HT1080 (cell line): ENCODE measurements around the gene LIPM. TPM values are rescaled to one million over a fixed set of nuclear protein-coding genes. Genes with fewer than 3 reads are reported as not detected.
A peak's percentile ranks its signal among the peaks of the same experiment; 100 is the strongest.
"Not testable (repeated sequence)": the region's sequence is repeated elsewhere in the genome, so short reads cannot be mapped to it uniquely, and the experiment has no call there.

Experiments
- DNase-seq: peaks from one replicate; pipeline ENCODE4 v3.0.0-alpha.2; 2015; ENCODE audit warnings: low read depth
- total RNA-seq: library from RNA; depleted of rRNA; stranded (reverse); fragments of >200 nt; shearing (Covaris generic); gene quantifications from 2 replicates; pipeline ENCODE4 v1.2.3, GENCODE V29; 2014

LIPM gene
- total RNA-seq, 1 experiment from 2014 or later = not detected

DNA sequence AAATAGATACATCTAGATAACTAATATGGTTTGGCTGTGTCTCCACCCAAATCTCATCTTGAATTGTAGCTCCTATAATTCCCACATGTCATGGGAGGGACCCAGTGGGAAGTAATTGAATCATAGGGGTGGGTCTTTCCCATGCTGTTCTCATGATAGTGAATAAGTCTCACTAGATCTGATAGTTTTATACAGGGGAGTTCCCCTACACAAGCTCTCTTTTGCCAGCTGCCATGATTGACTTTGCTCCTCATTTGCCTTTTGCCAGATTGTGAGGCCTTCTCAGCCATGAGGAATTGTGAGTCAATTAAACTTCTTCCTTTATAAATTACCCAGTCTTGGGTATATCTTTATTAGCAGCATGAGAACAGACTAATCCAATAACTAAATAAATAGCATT lies 35.1 kb downstream of the LIPM start:
- DNase-seq = not testable (repeated sequence)

DNA sequence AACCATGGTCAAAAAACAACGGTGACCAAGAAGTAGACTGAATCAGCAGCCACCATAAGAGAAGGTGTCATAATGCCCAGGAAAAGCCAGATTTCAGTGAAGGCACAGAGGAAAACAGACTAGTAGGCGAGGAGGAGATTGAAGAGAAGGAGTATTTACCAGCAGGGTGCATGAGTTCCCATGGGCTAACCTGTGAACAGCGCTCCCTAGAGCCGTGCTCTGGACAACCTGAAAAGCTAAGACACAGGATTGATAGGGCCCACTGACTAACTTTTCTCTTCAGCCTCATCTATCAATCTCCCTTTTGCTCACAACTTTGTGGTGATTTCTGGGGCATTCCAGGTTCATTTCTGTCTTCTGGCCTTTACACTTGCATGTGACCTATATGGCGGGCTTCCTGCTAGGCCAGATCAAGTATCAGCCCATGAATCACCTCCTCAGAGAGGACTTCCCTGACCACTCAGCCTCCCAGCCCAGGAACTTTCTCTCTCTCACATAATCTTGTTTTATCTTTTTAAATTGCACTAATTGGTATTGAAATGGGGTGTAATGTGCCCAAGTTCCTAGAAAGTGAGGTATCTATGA lies 36.3 kb downstream of the LIPM start:
- peak; percentile 21 for DNase-seq

DNA sequence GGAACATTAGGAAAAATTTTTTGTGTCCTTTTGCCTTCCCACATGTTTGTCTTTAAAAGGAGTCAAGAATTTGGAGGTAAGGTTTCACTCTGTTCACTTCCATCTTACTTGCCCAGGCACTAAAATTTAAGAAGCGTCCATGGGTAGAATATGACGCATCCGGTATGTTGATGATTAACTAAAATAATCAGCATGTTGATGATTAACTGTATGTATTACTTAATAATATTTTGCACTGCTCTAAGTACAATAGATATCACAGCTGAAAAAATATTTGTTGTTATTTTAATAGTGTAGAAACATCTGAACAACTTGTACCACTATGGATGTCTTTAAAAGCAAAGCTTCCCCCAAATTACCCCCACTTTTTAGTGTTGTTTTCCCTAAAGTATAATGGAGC lies 37.6 kb downstream of the LIPM start:
- no peak for DNase-seq

DNA sequence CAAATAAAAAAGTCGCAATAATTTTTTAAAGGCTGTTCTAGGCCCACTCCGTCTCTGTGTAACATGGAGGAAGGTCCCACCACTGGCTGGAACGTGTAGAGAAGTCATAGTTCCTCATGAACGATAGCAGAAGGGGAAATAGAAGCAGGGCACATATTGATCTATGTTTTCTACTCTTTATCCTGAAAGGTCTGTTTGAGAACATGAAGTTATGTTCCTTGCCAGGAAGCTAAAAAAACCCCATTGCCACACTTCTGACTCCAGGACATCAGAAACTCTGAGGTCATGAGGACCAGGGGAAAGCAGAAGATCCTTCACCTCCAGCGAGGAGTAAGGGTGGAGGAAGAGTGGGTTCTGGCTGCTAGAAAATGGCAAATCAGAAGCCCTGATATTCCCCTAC lies 38.4 kb downstream of the LIPM start:
- DNase-seq = no peak

DNA sequence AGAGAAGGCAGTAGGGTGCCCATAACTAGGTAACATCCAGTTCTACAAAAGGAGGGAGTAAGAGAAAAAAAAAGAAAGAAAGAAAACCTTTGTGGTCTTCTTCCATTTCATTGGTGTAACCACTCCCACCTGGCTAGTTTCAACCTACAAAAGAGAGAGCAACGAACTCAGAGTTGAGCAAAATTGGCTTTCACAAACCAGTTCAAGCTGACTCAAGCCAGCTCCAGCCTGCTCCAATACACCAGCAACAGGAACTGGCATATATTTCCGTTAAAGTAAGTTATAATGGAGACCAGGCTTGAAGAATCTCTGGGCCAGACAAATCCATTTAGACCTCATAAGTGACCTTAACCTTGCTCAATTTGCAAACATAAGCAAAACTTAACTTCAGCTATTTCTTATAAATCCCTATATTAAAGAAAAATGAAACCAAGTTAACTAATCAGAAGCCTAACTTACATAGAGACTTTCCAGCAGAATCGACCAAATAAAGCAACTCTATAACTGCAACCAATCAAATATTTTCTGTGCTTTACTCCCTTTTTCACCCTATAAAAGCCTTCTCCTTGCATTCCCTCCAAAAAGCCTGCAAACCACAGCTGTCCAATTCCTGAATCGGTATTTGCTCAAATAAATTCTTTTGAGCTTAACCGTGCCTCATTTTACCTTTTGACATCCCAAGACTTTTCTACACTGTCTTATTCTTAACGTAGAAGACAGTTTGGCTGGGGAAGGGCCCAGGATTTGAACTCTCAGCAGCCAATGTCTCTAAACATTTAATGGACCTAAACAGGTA lies 39.0 kb downstream of the LIPM start:
- no peak for DNase-seq

DNA sequence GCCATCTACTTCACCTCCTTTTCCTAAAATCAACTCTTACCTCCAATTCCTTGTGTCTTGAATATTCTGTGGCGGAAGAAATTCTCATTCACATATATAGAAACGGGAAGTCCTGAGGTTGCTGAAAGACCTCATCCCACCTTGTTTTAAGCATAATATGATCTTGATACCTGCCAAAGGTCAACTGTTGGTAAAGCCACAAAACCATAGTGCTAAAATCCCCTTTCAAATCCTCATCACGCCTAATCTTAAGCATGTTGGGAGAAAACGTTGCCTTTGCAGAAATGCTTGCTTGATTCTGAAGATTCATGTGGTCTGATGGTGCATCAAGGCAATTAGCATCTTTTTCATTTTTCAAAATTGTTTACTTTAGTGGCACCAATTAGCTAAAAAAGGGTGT lies 40.6 kb downstream of the LIPM start:
- no peak for DNase-seq

DNA sequence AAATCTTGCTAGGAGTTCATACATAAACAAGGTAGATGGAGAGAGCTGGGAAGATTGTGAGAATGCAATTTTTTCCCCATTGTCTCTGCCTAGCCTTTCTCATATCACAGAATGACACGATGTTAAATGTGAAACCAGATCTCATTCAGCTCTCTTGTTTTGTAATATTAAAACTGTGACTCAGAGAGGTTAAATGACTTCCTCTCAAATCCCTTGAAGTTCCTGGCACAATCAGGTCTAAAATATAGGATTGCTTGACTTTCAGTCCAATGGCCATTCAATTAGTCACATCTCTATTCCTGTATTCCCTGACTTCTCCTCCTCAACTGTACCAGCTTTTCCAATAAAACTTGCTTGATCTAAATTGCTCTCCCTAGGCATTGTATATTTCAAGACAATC lies 46.0 kb downstream of the LIPM start:
- peak; percentile 92 for DNase-seq

DNA sequence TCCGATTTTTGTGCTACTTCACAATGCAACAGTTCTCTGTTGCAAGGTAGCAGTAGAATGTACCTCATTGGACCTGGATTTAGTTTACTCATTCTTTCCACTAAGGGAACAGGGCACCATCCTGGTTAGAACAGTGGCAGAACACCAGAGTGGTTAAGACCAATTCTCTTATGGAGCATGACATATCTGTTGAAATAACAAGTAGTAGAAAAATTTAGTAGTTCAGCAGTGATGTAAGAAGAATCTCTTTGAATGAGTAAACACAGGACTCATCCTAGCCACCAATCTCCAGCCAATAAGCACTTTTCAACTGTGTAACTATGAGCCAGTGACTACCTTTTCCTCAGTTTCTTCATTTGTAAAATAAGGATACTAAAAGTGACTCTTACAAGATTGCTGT lies 46.7 kb downstream of the LIPM start:
- DNase-seq = no peak

DNA sequence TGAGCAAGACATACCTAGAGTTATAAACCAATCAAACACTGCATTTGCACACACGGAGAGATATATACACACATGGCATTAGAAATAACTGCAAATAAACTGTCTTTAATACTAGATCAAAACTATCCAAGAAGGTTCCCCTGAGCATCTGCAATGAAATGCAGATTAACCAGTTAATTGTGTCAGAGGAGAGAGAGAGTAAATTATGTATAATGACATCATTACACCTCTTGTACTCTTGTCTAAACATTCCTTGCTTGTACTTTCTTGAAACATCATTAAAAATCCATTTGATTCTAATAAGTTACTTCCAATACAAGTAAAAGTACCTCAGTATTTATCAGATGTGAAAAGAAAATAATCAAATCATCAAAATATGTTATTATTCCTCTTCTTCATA lies 48.2 kb downstream of the LIPM start:
- DNase-seq = no peak

DNA sequence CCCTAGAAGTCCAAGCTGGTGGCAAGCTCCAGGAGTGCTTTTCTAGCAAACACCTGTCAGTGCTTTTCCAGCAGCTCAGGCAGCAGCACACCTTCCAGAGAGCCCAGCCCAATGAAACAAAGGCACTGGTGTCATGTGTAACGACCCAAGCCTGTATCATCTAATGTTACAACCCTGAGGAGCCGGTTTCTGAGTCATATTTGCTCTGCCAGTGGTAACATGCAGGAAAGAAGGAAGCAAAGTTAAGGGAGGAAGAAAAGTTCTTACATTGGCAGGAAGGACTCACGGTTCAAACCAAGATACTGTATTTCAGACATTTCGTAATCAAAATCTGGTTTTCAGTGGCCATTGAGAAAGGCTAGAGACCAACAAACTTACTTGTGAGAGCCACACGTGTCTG lies 49.2 kb downstream of the LIPM start, which contains the start of gene ANKRD22:
Gene ANKRD22, minus strand, starts transcription at position 139 of the 400 bp plus-strand sequence. CDS start 237 bp downstream, outside the sequence.
- DNase-seq = peak; percentile 86

DNA sequence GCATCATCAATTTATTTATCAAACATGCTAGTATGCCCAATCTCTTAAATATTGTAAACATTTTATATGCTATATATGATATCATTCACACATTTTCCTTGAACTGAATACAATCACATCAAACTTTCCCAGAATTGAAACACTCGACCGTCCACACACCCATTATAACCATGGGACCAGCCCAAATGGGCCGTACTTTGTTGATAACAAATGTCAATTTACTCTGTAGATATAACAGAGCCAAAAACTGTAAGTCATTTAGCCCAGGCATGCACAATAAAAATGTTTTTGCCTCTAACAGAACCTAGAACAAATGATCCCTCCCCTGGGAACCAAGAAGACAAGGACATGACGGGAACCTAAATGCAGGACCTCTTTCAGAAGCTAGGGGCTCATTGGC lies 49.8 kb downstream of the LIPM start:
- DNase-seq = no peak

DNA sequence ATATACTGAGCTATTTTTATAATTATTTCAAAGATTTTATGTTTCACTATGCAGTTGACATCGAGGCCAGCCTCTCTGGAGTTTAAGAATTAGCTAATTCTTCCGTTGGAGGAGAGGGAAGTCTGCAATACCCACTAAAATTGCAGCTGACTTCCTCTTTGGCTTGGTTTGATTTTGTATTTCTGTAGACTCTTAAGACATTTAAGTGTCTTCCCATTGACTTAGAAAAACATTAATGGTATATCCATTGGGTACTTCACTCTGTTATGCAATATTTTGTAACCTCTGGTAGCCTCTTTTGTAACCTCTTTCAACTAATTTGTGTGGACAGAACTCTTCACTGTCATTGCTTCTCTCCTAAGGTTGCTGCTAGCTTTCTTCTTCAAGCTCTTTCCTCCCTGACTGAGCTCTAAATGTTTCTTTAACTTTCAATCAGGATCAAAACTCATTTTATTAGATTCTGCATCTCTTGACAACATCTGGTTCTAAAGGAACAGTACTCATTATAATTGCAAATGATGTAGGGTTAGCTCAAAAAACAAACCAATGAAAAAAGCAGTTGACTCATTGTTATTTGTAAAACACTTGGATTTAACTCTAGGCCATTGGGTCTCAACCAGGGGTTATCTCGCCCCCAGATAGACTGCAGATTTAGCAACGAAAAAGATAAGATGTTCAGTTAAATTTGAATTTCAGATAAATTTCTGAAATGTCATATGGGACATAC lies 50.8 kb downstream of the LIPM start:
- no peak for DNase-seq

DNA sequence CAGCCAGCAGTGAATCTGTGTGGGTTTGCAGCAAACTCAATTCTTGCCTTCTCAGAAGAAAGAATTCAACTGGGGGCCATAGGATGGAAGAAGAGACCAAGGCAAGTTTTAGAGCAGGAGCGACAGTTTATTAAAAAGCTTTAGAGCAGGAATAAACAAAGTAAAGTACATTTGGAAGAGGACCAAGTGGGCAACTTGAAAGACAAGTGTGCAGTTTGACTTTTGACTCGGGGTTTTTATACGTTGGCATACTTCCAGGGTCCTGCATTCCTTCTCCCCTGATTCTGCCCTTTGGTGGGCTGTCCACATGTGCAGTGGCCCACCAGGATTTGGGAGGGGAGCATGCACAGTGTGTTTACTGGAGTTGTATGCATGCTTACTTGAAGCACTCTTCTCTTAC lies 52.2 kb downstream of the LIPM start:
- no peak for DNase-seq

DNA sequence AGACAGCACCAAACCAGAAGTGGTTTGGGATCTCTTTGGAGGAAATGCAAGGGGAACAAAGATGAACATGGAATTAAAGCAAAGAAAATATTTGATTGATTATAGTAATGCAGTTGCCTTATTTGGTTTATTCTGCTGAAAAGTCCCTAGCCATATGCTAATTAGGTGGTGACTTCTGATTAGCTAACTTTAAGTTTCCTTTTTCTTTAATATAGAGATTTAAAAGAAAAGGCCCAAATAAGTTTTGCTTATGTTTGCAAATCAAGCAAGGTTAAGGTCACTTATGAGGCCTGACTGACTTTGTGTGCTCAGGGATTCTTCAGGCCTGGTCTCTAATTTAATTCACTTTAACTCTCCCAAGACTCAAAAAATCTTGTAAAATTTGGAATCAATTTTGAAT lies 55.3 kb downstream of the LIPM start:
- DNase-seq = no peak

DNA sequence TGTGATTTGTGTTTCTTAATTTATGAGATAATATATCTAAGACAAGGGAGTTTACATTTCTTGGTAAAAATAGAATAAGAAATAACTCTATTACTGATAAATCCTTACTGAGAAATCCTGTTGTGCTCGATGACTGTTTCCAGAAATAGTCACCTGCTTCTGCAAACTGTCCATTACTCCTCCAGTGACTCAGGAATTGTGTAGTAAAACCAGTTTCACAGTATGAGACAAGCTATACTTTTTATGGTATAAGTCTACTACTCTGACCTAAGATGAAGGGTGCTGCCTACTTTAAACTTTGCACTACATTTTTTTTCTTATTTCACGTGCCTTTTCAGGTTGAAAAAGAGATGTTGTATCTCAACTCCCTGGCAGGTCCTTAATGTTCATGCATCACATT lies 56.0 kb downstream of the LIPM start:
- DNase-seq = no peak

DNA sequence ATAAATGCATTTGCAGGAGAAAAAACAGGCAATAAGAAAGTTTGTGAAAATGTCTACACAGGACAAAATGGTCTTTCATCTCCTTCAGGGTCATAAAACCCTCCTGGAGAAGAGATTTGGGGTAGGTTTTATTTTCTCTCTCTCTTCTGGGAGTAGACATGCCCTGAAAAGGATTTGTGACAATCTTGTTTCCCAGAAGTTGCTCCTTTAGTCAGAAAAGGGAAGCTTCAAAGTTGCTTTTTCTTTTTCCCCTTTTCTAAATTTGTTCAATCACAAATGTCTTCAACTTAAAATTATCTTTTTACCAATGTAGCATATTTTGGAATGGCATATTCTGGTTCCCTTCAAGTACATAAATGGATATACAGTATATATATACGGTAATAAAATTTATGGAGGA lies 58.5 kb downstream of the LIPM start:
- no peak for DNase-seq

DNA sequence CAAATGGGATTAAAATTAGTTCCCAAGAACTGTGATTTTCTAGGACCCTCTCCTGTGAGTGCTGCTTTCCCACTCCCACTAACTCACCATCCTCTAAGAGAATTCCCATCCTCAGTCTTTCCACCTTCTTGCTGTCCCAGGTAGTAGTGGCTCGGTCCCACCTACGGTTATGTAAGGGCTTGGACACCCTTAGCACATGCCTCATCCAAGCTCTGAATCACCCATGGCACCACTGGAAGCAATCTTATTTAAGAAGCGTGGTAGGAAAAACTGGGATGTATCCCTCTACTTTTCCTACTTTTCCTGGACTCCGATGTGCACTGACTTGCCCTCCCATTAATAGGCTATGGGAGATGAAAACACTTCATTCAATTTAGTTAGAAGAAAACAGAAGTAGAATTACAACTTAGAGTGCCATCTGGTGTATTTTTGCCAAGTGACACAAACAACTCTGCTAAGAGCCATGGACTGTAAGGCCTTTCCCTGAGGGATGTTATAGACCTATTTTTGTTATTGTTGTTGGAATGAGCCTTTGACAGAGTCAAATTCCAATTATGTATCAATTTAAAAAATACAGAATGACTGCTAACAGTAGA lies 62.8 kb downstream of the LIPM start:
- DNase-seq = peak; percentile 38

DNA sequence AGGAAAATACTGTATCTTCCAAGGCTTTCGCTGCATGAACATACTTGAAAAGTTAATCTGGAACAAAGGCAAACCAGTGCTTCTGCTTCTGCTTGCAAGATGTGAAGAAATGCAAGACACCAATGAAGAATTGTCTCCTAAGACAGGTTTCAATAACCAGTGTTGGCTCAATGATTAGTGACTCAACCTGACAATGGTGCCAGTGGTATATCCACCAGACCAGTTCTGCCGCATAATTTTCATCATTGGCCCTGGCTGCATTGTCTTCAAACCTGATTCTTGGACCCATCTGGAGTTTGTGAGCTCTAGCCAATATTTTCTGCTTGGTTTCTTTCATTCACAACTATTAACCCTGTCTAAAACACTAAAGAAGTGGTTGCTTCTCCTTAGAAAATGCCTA lies 63.9 kb downstream of the LIPM start:
- no peak for DNase-seq

DNA sequence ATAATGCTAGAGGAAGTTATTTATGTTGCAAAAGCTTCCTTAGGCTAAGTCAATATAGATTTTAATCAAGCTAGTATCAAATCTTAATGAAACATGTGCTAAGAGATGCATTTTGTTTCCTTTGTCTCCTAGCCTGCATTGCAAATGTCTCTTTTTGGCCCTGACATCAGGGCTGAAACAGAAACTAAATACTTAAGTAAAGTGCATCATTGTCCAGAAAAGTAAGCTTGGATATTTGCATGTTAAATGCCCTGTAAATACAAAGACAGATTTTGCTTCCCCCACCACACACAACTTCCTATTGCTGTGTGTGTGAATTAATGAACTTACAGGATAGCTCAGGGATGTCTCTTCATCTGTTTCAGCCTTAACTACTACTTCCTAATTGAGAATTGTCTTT lies 67.6 kb downstream of the LIPM start:
- no peak for DNase-seq
